IMR-90 (cell line): Measurements from ENCODE around the gene CCNL2.

Experiments used
- CTCF ChIP-seq: conservative IDR thresholded peaks from 2 replicates; pipeline ENCODE4 v1.5.1; 2012; ENCODE audit warnings: mild to moderate bottlenecking, low read depth, low read length, improper control_type of control experiment
- POLR2A ChIP-seq: IDR thresholded peaks from 2 replicates; pipeline ENCODE4 v1.6.1; 2012; ENCODE audit warnings: mild to moderate bottlenecking, low read depth, low read length
- RAD21 ChIP-seq: IDR thresholded peaks from 2 replicates; pipeline ENCODE4 v1.6.1; 2012; ENCODE audit warnings: low read length, improper control_type of control experiment

GRCh38 chr1:1343811-1344421 lies 55.2 kb downstream of the CCNL2 start:
- TF ChIP-seq POLR2A (no peak), CTCF (no peak), RAD21 (no peak)
